GM19035 (cell line): ENCODE results near the gene CLPSL1.

Source experiments
- ATAC-seq: cut with Tn5 transposase; IDR thresholded peaks from one replicate; pipeline ENCODE4 v1.9.1; 2021; ENCODE audit not compliant: unreplicated experiment

CLPSL1 gene

GRCh38 chr6:35795453-35796071 lies 14.7 kb downstream of the CLPSL1 start:
- no peak for ATAC-seq

DNA sequence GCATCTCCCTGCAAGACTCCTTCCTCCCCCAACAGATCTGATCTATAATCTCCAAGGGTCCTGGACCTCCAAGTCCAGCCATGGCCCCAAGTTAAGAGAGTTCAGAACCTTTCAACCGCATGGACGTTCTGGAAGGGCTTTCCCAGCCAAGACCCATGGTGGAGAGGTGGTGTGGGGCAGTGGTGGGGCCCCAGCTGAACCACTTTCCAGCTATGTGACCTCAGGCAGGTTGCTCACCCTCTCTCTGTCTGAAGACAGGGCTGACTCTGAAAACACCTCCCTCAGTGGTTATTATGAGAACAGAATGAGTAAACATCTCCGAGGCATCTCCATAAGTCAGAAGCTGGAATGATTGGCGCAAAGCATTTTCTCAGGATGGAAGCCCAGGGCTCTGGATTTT lies 15.4 kb downstream of the CLPSL1 start:
- no peak for ATAC-seq

GRCh38 chr6:35797837-35798526 lies 17.2 kb downstream of the CLPSL1 start:
- ATAC-seq: no peak

GRCh38 chr6:35798706-35799105 lies 17.9 kb downstream of the CLPSL1 start:
- ATAC-seq: no peak

DNA sequence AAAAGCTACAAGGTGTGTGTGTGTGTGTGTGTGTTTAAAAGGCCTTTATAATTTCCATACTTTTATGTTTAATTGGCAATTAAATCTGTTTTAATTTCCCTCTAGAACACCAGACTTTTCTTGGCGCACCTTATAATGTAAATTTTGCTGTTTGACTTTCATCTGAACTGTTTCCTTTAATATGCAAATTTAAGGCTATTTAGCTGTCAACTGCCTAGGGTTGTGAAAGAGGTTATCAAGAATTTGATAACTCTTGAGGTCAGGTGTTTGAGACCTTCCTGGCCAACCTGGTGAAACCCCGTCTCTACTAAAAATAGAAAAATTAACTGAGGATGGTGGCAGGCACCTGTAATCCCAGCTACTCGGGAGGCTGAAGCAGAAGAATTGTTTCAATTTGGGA lies 20.3 kb downstream of the CLPSL1 start:
- ATAC-seq: no peak

- no peak for ATAC-seq
Measured at GRCh38 chr6:35804996-35805736, 24.3 kb downstream of the CLPSL1 start, which contains the start of gene LHFPL5. Gene LHFPL5 (plus strand): TSS chr6:35805352. CDS start chr6:35805671, 319 bp downstream.

DNA sequence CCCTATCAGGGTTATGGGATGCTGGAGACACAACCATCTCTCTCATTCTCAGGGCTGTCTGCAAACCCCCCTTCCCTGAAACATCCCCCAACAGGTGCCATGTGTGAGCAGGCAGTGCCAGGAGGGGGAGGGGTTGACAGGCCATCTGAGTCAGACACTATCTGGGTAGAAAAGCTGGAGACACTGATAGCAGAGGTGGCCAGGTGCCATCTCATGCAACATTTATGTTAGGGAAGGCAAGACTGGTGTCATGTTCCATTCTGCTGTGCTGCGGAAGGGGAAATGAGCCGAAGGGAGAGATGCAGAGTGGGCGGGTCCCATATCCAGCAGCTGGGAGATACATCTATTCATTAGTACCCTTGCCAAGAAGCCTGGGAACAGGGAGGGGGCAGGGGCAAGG lies 27.9 kb downstream of the CLPSL1 start:
- no peak for ATAC-seq

GRCh38 chr6:35809809-35810208 lies 29.0 kb downstream of the CLPSL1 start:
- ATAC-seq: no peak

GRCh38 chr6:35810971-35811698 lies 30.3 kb downstream of the CLPSL1 start:
- ATAC-seq: no peak

DNA sequence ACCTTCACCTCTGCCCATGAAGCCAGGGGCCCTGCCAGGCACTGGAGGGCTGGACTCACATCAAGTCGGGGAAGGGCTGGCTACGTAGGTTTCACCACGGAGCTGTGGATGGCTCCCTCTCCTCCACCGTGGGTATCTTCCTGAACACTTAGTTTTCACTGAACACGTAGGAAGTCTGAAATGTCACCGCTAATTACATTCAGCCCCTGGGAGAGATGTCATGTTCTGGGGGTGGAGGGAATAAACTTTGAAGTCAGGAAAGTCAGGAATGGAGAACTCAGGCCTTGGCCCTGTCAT lies 30.8 kb downstream of the CLPSL1 start:
- no peak for ATAC-seq

GRCh38 chr6:35817515-35817914 lies 36.7 kb downstream of the CLPSL1 start:
- ATAC-seq: no peak

DNA sequence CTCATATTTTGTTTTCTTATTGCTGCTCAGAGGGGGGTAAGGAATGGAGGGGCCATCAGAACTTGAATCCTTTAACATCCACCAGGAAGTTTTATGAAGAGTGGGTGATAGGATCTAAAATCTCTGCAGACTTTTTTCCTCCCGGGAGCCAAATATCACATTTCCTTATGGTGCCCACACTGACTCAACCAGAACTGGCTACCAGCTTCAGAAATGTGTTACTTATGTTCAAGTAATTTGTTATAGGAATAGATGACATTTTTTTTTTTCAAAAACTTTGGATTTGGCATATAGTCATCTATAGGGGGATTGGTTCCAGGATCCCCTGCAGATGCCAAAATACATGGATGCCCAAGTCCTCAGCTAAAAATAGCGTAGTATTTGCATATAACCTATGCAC lies 42.8 kb downstream of the CLPSL1 start:
- ATAC-seq: no peak

- no peak for ATAC-seq
Measured at GRCh38 chr6:35824552-35825192, 43.9 kb downstream of the CLPSL1 start.

DNA sequence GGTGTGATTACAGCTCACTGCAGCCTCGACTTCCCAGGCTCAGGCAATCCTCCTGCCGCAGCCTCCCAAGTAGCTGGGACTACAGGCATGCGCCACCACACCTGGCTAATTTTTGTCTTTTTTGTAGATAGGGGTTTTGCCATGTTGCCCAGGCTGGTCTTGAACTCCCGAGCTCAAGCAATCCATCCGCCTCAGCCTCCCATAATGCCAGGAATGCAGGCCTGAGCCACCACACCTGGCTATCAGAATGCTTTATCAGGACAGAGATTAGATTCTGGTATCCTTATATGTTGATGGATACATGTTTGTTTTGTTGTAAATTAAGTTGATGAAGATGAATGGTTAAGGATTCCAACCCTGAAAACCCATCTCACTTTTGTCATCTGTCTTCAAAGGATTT lies 48.5 kb downstream of the CLPSL1 start:
- no peak for ATAC-seq

GRCh38 chr6:35831257-35832007 lies 50.6 kb downstream of the CLPSL1 start:
- ATAC-seq: no peak

DNA sequence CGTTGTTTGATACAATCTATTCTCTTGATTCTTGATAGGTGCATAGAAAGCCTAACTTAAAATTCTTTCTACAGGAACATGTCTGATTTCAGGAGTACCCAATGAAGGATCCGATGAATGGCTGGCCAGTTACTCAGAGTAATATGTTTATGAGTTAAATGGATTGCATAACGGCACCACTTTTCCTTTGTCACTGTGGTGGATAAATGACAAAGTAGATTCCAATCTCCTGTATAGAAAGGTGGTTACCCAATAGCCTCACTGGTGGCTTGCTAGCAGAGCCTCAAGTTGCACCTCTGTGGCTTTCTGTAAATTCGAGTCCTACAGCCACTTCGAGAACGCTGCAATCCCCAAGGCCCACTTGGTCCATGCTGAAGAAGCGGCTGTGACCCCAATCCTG lies 52.7 kb downstream of the CLPSL1 start:
- ATAC-seq: no peak
